GM21367 (cell line): ENCODE results near the gene GUCA2A.

Experiments used
- ATAC-seq: cut with Tn5 transposase; IDR thresholded peaks from one replicate; pipeline ENCODE4 v1.9.1; 2021; ENCODE audit not compliant: unreplicated experiment

GUCA2A gene

GRCh38 chr1:42177541-42177981 lies 13.0 kb upstream of the GUCA2A start:
- no peak for ATAC-seq

GRCh38 chr1:42176902-42177519 lies 12.5 kb upstream of the GUCA2A start:
- no peak for ATAC-seq

- ATAC-seq: no peak
Observed at GRCh38 chr1:42175314-42176054, 10.9 kb upstream of the GUCA2A start.

- ATAC-seq: no peak
Observed at GRCh38 chr1:42173961-42174735, 9.6 kb upstream of the GUCA2A start.

- no peak for ATAC-seq
Observed at GRCh38 chr1:42173155-42173933, 8.8 kb upstream of the GUCA2A start.

GRCh38 chr1:42172381-42173133 lies 8.0 kb upstream of the GUCA2A start:
- no peak for ATAC-seq

- no peak for ATAC-seq
Observed at GRCh38 chr1:42171679-42172266, 7.2 kb upstream of the GUCA2A start.

GRCh38 chr1:42170779-42171621 lies 6.5 kb upstream of the GUCA2A start:
- ATAC-seq: no peak

- ATAC-seq: no peak
Observed at GRCh38 chr1:42168763-42169162, 4.2 kb upstream of the GUCA2A start.

- no peak for ATAC-seq
Observed at GRCh38 chr1:42168391-42168670, 3.8 kb upstream of the GUCA2A start.

- ATAC-seq: no peak
Observed at GRCh38 chr1:42167611-42168390, 3.3 kb upstream of the GUCA2A start.

GRCh38 chr1:42165511-42166210 lies 1.1 kb upstream of the GUCA2A start:
- no peak for ATAC-seq

GRCh38 chr1:42163536-42164503 lies 725 bp downstream of the GUCA2A start:
- ATAC-seq: no peak

- no peak for ATAC-seq
Observed at GRCh38 chr1:42163114-42163513, 1.4 kb downstream of the GUCA2A start.

- ATAC-seq: no peak
Observed at GRCh38 chr1:42162181-42162580, 2.4 kb downstream of the GUCA2A start.

GRCh38 chr1:42158189-42158588 lies 6.4 kb downstream of the GUCA2A start:
- no peak for ATAC-seq

- no peak for ATAC-seq
Observed at GRCh38 chr1:42157667-42158066, 6.9 kb downstream of the GUCA2A start.
